Dedifferentiated amniotic fluid mesenchymal stem cell (primary cell): ENCODE results near the gene MMP11.

Experiments
- DNase-seq: peaks from one replicate; pipeline ENCODE4 v3.0.0-alpha.2; 2016; ENCODE audit errors: extremely low spot score

Gene MMP11

GRCh38 chr22:23829845-23830372 is 57.3 kb downstream of the MMP11 start:
- peak; percentile 86 for DNase-seq

- DNase-seq: no peak
Observed at GRCh38 chr22:23831261-23831660, 58.6 kb downstream of the MMP11 start.

DNA sequence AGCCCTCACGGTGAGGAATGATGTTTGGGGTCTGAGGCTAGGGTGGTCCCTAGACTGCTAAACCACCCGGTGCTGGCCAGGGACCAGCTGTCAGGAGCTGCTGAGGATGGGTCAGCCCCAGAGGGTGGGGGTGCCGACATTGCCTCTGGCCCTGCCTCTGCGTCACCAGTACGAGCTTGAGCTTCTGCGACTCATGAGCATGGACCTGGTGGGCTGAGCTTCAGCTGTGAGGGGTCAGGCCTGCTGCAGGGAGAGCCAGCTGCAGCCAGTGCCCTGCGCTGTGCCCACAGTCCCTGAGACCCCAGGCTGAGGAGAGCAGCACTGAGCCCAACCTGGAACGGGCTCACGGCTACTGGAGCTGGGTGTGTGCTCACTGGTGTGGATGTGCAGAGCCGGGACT is 59.1 kb downstream of the MMP11 start:
- no peak for DNase-seq

- no peak for DNase-seq
Observed at GRCh38 chr22:23832226-23833016, 59.8 kb downstream of the MMP11 start.

DNA sequence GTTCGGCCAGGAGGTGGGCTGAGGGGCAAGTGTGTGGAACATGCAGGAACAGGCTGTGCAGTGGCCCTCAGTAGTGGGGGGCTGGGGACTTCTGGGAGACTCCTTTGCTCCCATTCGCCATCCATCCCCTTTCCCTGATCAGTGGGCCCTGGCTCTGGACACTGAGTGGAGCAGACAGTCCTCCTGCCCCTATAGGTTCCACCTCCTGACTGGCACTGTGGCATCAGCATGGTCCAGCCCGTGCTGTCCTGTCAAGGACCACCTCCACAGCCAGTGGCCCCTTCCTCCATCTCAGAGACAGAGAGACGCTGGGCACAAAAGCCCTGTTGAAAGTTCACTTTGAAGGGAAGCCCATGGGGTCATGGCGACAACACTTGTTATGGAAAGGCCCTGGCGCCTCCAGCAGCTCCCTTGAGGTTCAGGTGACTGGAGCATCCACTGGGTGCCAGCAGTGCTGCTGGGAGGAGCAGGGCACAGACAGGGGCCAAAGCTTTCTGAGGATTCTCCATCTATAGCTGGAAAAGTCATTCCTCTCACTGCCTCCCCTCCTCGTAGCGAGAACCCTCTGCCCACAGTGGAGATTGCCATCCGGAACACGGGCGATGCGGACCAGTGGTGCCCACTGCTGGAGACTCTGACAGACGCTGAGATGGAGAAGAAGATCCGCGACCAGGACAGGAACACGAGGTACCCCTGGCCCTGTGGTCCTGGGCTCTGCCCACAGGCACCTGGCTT is 60.5 kb downstream of the MMP11 start:
- DNase-seq: no peak
